HT1080 (cell line): ENCODE data around the gene CEMP1. TPM values are rescaled to one million over a fixed set of nuclear protein-coding genes. Genes with fewer than 3 reads are reported as not detected.
A peak's percentile ranks its signal among the peaks of the same experiment; 100 is the strongest.
"Not testable (repeated sequence)": the region's sequence is repeated elsewhere in the genome, so short reads cannot be mapped to it uniquely, and the experiment has no call there.

Experiments used
- DNase-seq: peaks from one replicate; pipeline ENCODE4 v3.0.0-alpha.2; 2015; ENCODE audit warnings: low read depth
- total RNA-seq: library from RNA; depleted of rRNA; stranded (reverse); fragments of >200 nt; shearing (Covaris generic); gene quantifications from 2 replicates; pipeline ENCODE4 v1.2.3, GENCODE V29; 2014

Gene CEMP1
- total RNA-seq, 1 experiment from 2014 or later: not detected

- DNase-seq: peak; percentile 91
Observed at GRCh38 chr16:2537451-2538379, 6.5 kb upstream of the CEMP1 start, which contains the start of gene PDPK1. PDPK1 (plus strand) TSS chr16:2538021; CDS start chr16:2538113, 92 bp downstream.

DNA sequence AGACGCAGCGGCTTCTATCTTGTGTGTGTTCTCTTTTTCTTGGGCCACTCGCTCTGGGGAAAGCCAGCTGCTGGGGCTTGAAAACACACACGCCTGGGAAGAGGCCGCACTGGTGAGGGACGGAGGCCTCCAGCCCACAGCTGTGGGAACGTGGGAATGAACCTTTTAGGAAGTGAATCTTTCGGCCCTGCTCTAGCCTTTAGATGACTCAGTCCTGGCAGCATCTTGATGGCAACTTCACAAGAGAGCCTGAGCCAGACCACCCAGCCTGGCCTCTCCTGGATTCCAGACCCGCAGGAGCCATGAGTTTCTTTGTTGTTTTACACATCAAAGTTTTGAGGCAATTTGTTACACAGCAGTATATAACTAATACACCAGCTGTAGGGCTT lies 4.4 kb upstream of the CEMP1 start:
- DNase-seq: peak; percentile 54

DNA sequence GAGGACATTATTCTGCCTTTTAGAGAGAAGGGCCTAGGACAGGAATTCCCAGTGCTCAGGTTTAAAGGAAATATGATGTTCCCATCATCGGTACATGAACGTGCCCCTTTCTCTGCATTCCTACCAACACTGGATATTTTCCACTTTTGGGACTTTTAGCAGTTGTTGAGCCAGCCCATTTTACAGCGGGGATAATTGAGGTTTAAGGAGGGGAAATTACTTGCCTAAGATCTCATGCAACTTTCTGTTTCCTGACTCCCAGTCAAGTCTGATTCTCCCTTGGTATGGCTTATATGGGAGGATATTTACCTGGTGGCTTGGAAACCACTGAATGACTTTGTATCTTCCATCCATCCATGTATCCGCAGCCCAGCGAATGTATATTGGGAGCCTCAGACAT lies 3.1 kb upstream of the CEMP1 start:
- DNase-seq: not testable (repeated sequence)

DNA sequence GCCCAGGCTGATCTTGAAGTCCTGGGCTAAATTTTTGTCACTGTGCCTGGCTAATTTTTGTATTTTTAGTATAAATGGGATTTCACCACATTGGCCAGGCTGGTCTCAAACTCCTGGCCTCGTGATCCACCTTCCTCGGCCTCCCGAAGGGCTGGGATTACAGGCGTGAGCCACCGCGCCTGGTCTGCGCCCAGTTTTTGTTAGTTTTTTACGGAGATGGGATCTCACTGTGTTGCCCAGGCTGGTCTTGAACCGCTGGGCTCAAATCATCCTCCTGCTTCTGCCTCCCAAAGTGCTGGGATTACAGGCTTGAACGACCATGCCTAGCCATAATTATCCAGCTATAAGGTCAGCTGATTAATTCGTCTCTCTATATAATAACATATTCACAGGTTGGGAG lies 2.7 kb upstream of the CEMP1 start:
- DNase-seq: no peak

DNA sequence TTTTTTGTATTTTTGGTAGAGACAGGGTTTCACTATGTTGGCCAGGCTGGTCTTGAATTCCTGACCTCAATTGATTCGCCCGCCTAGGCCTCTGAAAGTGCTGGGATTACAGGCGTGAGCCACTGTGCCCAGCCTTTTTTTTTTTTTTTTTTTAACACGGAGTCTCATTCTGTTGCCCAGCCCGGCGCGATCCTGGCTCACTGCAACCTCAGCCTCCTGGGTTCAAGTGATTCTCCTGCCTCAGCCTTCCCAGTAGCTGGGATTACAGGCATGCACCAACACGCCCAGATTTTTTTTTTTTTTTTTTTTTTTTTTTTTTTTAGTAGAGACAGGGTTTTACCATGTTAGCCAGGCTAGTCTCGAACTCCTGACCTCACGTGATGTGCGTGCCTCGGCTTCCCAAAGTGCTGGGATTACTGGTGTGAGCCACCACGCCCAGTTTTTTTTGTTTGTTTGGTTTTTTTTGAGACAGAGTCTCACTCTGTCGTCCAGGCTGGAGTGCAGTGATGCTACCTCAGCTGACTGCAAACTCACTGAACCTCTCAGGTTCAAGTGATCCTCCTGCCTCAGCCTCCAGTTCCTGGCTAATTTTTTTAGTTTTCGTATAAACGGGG lies 2.0 kb upstream of the CEMP1 start:
- not testable (repeated sequence) for DNase-seq

DNA sequence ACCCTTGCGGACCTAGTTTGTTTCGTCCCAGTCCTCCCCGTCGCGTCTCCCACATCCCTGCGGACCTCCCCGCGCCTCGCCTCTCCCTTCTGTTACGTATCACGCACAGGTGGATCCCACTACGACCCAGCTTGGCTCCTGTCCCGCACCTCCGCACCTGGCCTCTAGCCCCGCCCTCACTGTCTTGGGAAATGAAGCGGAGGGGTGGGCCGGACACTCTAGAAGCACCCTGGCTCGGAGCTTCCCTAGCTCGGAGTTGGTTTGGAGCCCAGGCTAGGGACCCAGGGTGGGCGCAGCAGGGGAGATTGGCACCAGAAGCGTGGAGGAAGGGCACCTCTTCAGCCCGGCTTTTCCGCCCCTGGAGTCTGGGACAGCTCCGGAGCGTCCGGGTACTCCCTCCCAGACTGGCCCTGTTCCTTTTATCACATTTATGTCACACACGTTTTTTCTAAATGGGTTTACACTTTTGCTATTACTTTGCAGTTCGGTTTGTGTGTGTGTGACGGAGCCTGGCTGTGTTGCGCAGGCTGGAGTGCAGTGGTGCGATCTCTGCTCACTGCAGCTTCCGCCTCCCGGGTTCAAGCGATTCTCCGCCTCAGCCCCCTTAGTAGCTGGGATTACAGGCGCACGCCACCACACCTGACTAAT lies 1.4 kb upstream of the CEMP1 start:
- DNase-seq: no peak

DNA sequence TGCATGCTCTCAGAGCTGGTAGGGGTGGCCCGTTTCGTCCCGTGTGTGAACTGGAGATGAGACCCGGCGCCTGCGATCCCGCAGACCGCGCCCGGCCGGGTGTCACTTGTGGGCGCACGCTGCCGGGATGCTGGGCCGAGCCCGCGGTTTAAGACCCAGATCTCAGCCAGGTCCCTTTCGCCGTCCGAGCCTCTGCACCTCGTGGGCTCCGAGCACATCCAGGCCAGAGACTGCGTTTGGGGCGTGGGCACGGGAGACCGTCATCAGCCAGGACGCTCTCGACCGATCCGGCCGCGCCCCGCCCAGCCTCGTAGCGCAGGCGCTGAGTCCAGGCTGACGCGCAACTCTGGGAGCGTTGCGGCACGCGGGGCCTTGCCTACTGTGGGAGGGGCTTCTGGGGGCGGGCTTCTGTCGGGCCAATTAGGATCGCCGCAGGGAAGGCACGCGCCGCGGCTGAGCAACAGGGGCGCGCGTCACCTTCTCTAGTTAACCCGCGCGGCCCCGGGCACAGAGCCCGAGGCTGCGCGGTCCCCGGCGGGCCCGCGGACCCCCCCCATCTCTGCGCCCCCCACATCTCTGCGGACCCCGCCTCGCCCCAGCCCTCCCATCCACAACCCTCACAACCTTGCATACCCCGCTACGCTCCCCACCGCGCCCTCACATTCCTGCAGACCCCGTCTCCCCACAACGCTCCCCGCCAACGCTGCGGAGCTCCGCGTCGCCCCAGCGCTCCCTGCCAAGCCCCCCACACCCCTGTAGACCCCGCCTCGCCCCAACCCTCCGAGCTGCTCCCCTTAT lies 687 bp upstream of the CEMP1 start:
- peak; percentile 95 for DNase-seq

- DNase-seq: no peak
Observed at GRCh38 chr16:2530629-2531318, 434 bp downstream of the CEMP1 start.

DNA sequence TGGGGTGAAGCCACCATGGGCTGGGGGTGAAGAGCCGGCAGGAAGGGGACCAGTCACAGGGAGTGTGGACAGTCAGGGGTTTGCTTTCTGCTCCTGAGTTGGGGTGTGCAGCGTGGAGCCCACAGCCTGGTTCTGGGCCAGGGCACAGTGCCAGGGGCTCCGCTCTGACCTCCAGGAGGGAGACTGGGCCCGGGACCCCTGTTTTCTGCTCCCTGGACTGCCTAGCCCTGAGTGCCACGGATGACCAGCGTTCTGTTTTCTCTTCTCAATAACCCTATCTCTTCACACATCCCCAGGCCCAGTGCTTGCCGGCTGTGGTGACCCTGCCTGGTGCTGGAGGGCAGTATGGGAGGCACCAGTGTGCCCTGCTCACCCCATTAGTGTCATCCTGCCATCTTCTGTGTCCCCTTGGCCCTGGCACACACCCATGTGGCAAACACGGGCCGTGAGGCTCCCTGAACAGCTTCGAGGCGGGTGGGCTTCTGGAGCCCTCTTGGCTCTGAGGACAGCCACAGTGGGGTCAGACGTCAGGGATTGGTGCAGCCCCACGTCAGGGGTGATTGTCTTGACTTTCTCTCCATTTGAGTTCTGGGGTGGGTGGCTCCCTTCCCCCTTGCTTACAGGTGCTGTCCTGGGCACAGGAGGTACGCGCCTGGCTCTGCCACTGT lies 1.1 kb downstream of the CEMP1 start:
- DNase-seq: no peak

- peak; percentile 40 for DNase-seq
Observed at GRCh38 chr16:2529061-2529931, 1.9 kb downstream of the CEMP1 start.

DNA sequence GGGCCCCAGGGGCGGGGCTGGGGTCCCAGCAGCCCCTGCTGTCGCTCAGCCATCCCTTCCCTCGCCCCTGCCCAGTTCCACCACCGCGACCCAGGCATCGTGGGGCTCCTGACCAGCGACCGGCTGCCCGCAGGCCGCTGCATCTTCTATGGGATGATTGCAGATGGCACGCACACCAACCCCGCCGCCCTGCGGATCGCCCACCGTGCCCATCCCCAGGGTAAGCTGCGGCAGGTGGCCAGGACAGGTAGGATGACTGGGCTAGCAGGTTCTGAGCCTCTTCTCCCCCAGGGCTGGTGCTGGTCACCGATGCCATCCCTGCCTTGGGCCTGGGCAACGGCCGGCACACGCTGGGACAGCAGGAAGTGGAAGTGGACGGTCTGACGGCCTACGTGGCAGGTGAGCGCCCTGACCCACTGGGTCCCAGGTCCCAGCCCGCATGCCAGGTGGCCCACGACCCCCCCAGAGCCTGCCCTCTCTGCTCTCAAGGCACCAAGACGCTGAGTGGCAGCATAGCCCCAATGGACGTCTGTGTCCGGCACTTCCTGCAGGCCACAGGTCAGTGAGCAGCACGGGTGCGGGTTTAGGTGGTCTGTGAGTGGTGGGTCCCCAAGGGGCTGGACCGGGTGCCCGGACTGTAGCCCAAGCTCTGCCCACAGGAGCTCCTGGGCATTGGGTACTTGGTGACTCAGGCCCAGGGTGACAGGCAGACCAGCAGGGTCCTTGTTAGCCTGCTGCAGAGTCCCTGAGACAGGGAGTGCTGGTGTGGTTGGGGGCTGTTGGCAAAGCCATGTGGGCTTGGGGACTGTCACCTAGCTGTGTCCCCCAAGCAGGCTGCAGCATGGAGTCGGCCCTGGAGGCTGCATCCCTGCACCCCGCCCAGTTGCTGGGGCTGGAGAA lies 2.8 kb downstream of the CEMP1 start:
- DNase-seq: no peak

DNA sequence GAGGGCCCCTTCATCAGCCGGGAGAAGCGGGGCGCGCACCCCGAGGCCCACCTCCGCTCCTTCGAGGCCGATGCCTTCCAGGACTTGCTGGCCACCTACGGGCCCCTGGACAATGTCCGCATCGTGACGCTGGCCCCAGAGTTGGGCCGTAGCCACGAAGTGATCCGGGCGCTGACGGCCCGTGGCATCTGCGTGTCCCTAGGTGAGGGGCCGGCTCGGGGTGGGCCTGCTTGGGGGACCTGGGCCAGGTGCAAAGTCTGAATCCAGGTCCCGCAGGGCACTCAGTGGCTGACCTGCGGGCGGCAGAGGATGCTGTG lies 3.5 kb downstream of the CEMP1 start:
- DNase-seq: no peak

- no peak for DNase-seq
Observed at GRCh38 chr16:2527071-2527783, 4.0 kb downstream of the CEMP1 start.

GRCh38 chr16:2526135-2526534 lies 5.1 kb downstream of the CEMP1 start:
- no peak for DNase-seq

- no peak for DNase-seq
Observed at GRCh38 chr16:2524339-2524938, 6.8 kb downstream of the CEMP1 start.

- DNase-seq: no peak
Observed at GRCh38 chr16:2523801-2524231, 7.4 kb downstream of the CEMP1 start.
